HG02610 (cell line): ENCODE measurements around the gene PRR16.

ENCODE experiments used
- ATAC-seq: cut with Tn5 transposase; IDR thresholded peaks from one replicate; pipeline ENCODE4 v1.9.1; 2021; ENCODE audit warnings: mild to moderate bottlenecking, moderate library complexity; ENCODE audit not compliant: unreplicated experiment

PRR16 gene

GRCh38 chr5:120564013-120564412 is 99.9 kb downstream of the PRR16 start:
- ATAC-seq, result no peak

GRCh38 chr5:120567066-120567465 is 103.0 kb downstream of the PRR16 start:
- ATAC-seq, result no peak

- no peak for ATAC-seq
These were observed 103.8 kb downstream of the PRR16 start for GRCh38 chr5:120567921-120568320.

- no peak for ATAC-seq
These were observed 104.6 kb downstream of the PRR16 start for GRCh38 chr5:120568711-120569110.

GRCh38 chr5:120576588-120576987 is 112.5 kb downstream of the PRR16 start:
- ATAC-seq, result no peak

- ATAC-seq, result no peak
These were observed 118.5 kb downstream of the PRR16 start for GRCh38 chr5:120582635-120583034.

GRCh38 chr5:120586646-120587045 is 122.5 kb downstream of the PRR16 start:
- ATAC-seq, result no peak

- ATAC-seq, result no peak
These were observed 127.8 kb downstream of the PRR16 start for GRCh38 chr5:120591911-120592310.

GRCh38 chr5:120599576-120599975 is 135.5 kb downstream of the PRR16 start:
- ATAC-seq, result no peak

GRCh38 chr5:120600639-120601038 is 136.5 kb downstream of the PRR16 start:
- ATAC-seq, result no peak

GRCh38 chr5:120602033-120602432 is 137.9 kb downstream of the PRR16 start:
- ATAC-seq, result no peak

GRCh38 chr5:120604884-120605283 is 140.8 kb downstream of the PRR16 start:
- ATAC-seq, result no peak

GRCh38 chr5:120605325-120606079 is 141.4 kb downstream of the PRR16 start:
- ATAC-seq, result no peak

- no peak for ATAC-seq
These were observed 145.5 kb downstream of the PRR16 start for GRCh38 chr5:120609570-120609969.

GRCh38 chr5:120610145-120610544 is 146.0 kb downstream of the PRR16 start:
- no peak for ATAC-seq

- no peak for ATAC-seq
These were observed 149.6 kb downstream of the PRR16 start for GRCh38 chr5:120613729-120614128.

GRCh38 chr5:120614531-120615180 is 150.6 kb downstream of the PRR16 start:
- ATAC-seq, result no peak

- no peak for ATAC-seq
These were observed 152.0 kb downstream of the PRR16 start for GRCh38 chr5:120615967-120616645.

- ATAC-seq, result no peak
These were observed 157.2 kb downstream of the PRR16 start for GRCh38 chr5:120621339-120621738.

- ATAC-seq, result no peak
These were observed 160.0 kb downstream of the PRR16 start for GRCh38 chr5:120624021-120624563.

- ATAC-seq, result no peak
These were observed 164.1 kb downstream of the PRR16 start for GRCh38 chr5:120628156-120628555.

- ATAC-seq, result no peak
These were observed 166.4 kb downstream of the PRR16 start for GRCh38 chr5:120630550-120630949.
